Inflammatory macrophage treated with lipopolysaccharide for 4 hours (primary cell): ENCODE data around the gene MZT2B.
"Not testable (repeated sequence)": the region's sequence is repeated elsewhere in the genome, so short reads cannot be mapped to it uniquely, and the experiment has no call there.

Experiments
- DNase-seq: peaks from one replicate; pipeline ENCODE4 v3.0.0-alpha.2; 2020

Gene MZT2B

GRCh38 chr2:130181880-130182682, at the start of gene MZT2B:
Gene MZT2B, plus strand, starts transcription at chr2:130182262. Its CDS starts 21 bp downstream, at chr2:130182283.
- DNase-seq = peak; percentile 87

GRCh38 chr2:130135692-130136541, 46.1 kb upstream of the MZT2B start:
- DNase-seq = no peak

- DNase-seq = not testable (repeated sequence)
Observed at GRCh38 chr2:130136546-130136945, 45.5 kb upstream of the MZT2B start.

- not testable (repeated sequence) for DNase-seq
Observed at GRCh38 chr2:130137118-130137517, 44.9 kb upstream of the MZT2B start.

GRCh38 chr2:130138326-130138725, 43.7 kb upstream of the MZT2B start:
- DNase-seq = not testable (repeated sequence)

- DNase-seq = not testable (repeated sequence)
Observed at GRCh38 chr2:130138841-130139251, 43.2 kb upstream of the MZT2B start.

GRCh38 chr2:130139331-130140280, 42.5 kb upstream of the MZT2B start:
- DNase-seq = not testable (repeated sequence)

GRCh38 chr2:130140516-130140915, 41.5 kb upstream of the MZT2B start:
- not testable (repeated sequence) for DNase-seq

- not testable (repeated sequence) for DNase-seq
Observed at GRCh38 chr2:130141002-130141401, 41.1 kb upstream of the MZT2B start.

- DNase-seq = not testable (repeated sequence)
Observed at GRCh38 chr2:130141645-130142370, 40.3 kb upstream of the MZT2B start.

- DNase-seq = not testable (repeated sequence)
Observed at GRCh38 chr2:130142396-130143265, 39.4 kb upstream of the MZT2B start.

- DNase-seq = not testable (repeated sequence)
Observed at GRCh38 chr2:130143266-130144039, 38.6 kb upstream of the MZT2B start.

- peak; percentile 16 for DNase-seq
Observed at GRCh38 chr2:130145006-130145414, 37.1 kb upstream of the MZT2B start, which contains the start of gene CCDC74B. Gene CCDC74B, minus strand, starts transcription at chr2:130145112. Its CDS starts 116 bp downstream, at chr2:130144996.

- not testable (repeated sequence) for DNase-seq
Observed at GRCh38 chr2:130148515-130148914, 33.5 kb upstream of the MZT2B start.

GRCh38 chr2:130150181-130151144, 31.6 kb upstream of the MZT2B start:
- no peak for DNase-seq

- not testable (repeated sequence) for DNase-seq
Observed at GRCh38 chr2:130151145-130151512, 30.9 kb upstream of the MZT2B start.

- DNase-seq = not testable (repeated sequence)
Observed at GRCh38 chr2:130152136-130152815, 29.8 kb upstream of the MZT2B start.
